ENCODE data around the gene CHRM4.

The CHRM4 gene

GRCh38 chr11:46402957-46403902 lies 11.7 kb upstream of the CHRM4 start:
- no peak for DNase-seq (ENCODE audit: low read depth, low spot score)

- DNase-seq (ENCODE audit: low read depth, low spot score), result no peak
Observed at GRCh38 chr11:46397526-46397925, 6.0 kb upstream of the CHRM4 start.

GRCh38 chr11:46393759-46394158 lies 2.2 kb upstream of the CHRM4 start:
- no peak for DNase-seq (ENCODE audit: low read depth, low spot score)

GRCh38 chr11:46393231-46393616 lies 1.6 kb upstream of the CHRM4 start:
- DNase-seq (ENCODE audit: low read depth, low spot score), result no peak

GRCh38 chr11:46392421-46393230 lies 1.1 kb upstream of the CHRM4 start:
- no peak for DNase-seq (ENCODE audit: low read depth, low spot score)

GRCh38 chr11:46391186-46391577 lies 394 bp downstream of the CHRM4 start:
- no peak for DNase-seq (ENCODE audit: low read depth, low spot score)

GRCh38 chr11:46390331-46391171 lies 1.0 kb downstream of the CHRM4 start:
- no peak for DNase-seq (ENCODE audit: low read depth, low spot score)

GRCh38 chr11:46389450-46390330 lies 1.9 kb downstream of the CHRM4 start:
- DNase-seq (ENCODE audit: low read depth, low spot score), result no peak

GRCh38 chr11:46388619-46389449 lies 2.7 kb downstream of the CHRM4 start:
- DNase-seq (ENCODE audit: low read depth, low spot score), result no peak

- no peak for DNase-seq (ENCODE audit: low read depth, low spot score)
Observed at GRCh38 chr11:46387919-46388618, 3.5 kb downstream of the CHRM4 start.

- no peak for DNase-seq (ENCODE audit: low read depth, low spot score)
Observed at GRCh38 chr11:46387456-46387855, 4.1 kb downstream of the CHRM4 start.

- DNase-seq (ENCODE audit: low read depth, low spot score), result no peak
Observed at GRCh38 chr11:46386674-46387073, 4.9 kb downstream of the CHRM4 start.

- no peak for DNase-seq (ENCODE audit: low read depth, low spot score)
Observed at GRCh38 chr11:46386005-46386578, 5.5 kb downstream of the CHRM4 start.

GRCh38 chr11:46385169-46386004 lies 6.2 kb downstream of the CHRM4 start:
- DNase-seq (ENCODE audit: low read depth, low spot score), result no peak

GRCh38 chr11:46383974-46384701 lies 7.4 kb downstream of the CHRM4 start:
- DNase-seq (ENCODE audit: low read depth, low spot score), result no peak

- DNase-seq (ENCODE audit: low read depth, low spot score), result no peak
Observed at GRCh38 chr11:46383404-46383758, 8.2 kb downstream of the CHRM4 start.

GRCh38 chr11:46382646-46383403 lies 8.8 kb downstream of the CHRM4 start:
- DNase-seq (ENCODE audit: low read depth, low spot score), result no peak
